Lower lobe of right lung (tissue), 2 donors: ENCODE results near the gene VSTM2B. TPM values are rescaled to one million over a fixed set of nuclear protein-coding genes. Genes with fewer than 3 reads are reported as not detected.

Experiments used
- ATAC-seq, 2 donors: fragments of 200-7000 bp; cut with Tn5 transposase; one replicate each; pipeline ENCODE4 v1.9.1; 2020 to 2022; ENCODE audit warnings: mild to moderate bottlenecking in 2 of 2, moderate library complexity in 2 of 2
- DNase-seq: peaks from one replicate; pipeline ENCODE4 v3.0.0-alpha.2; 2020
- H3K27ac ChIP-seq: fragments of 200-600 bp; one replicate; pipeline ENCODE4 v1.8.0; 2022
- H3K27me3 ChIP-seq: fragments of 200-600 bp; one replicate; pipeline ENCODE4 v1.8.0; 2022; ENCODE audit warnings: low read depth
- H3K36me3 ChIP-seq: fragments of 200-600 bp; one replicate; pipeline ENCODE4 v1.8.0; 2022; ENCODE audit warnings: mild to moderate bottlenecking
- H3K4me1 ChIP-seq: fragments of 200-600 bp; one replicate; pipeline ENCODE4 v1.8.0; 2022
- H3K4me3 ChIP-seq: fragments of 200-600 bp; one replicate; pipeline ENCODE4 v1.8.0; 2022; ENCODE audit warnings: mild to moderate bottlenecking
- H3K9me3 ChIP-seq: fragments of 200-600 bp; one replicate; pipeline ENCODE4 v1.8.0; 2022
- intact Hi-C: fragments of 100-400 bp; cut with DNase I; formaldehyde crosslinking; loops from one replicate; pipeline ENCODE4 v1.11.0; 2022
- total RNA-seq: library from RNA; stranded (reverse); fragmentation: NEBNext Ultra II Directional; extraction: Animal tissue kit (Norgen Biotek cat#: 25700); gene quantifications from one replicate; pipeline ENCODE4 v1.2.1, GENCODE V29; 2021
- TF ChIP-seq, protein P1 (sequence below): fragments of 200-600 bp; IDR thresholded peaks from one replicate; pipeline ENCODE4 v1.8.0; 2022; ENCODE audit warnings: antibody characterized with exemption, mild to moderate bottlenecking
- donor health status: DM: no; HTN: yes; CAD: no; lungs with severe emphysema.

The VSTM2B gene
- total RNA-seq, 1 donor from 2014 or later = not detected

GRCh38 chr19:29583196-29583999, 57.6 kb downstream of the VSTM2B start:
- H3K4me3 ChIP-seq = no peak overlapping the region
- H3K36me3 ChIP-seq = no peaks in the 10 kb centered on the region
- intact Hi-C loops = no loop called here
- TF ChIP-seq, protein P1, sequence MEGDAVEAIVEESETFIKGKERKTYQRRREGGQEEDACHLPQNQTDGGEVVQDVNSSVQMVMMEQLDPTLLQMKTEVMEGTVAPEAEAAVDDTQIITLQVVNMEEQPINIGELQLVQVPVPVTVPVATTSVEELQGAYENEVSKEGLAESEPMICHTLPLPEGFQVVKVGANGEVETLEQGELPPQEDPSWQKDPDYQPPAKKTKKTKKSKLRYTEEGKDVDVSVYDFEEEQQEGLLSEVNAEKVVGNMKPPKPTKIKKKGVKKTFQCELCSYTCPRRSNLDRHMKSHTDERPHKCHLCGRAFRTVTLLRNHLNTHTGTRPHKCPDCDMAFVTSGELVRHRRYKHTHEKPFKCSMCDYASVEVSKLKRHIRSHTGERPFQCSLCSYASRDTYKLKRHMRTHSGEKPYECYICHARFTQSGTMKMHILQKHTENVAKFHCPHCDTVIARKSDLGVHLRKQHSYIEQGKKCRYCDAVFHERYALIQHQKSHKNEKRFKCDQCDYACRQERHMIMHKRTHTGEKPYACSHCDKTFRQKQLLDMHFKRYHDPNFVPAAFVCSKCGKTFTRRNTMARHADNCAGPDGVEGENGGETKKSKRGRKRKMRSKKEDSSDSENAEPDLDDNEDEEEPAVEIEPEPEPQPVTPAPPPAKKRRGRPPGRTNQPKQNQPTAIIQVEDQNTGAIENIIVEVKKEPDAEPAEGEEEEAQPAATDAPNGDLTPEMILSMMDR = no peak
- ATAC-seq (no peak), DNase-seq (no peak)
- H3K4me1 ChIP-seq = no peaks in the 10 kb centered on the region
- H3K27ac ChIP-seq = no peak overlapping the region
- H3K27me3 ChIP-seq = peaks cover 9% of the 10 kb centered on the region
- H3K9me3 ChIP-seq = no peaks in the 10 kb centered on the region

DNA sequence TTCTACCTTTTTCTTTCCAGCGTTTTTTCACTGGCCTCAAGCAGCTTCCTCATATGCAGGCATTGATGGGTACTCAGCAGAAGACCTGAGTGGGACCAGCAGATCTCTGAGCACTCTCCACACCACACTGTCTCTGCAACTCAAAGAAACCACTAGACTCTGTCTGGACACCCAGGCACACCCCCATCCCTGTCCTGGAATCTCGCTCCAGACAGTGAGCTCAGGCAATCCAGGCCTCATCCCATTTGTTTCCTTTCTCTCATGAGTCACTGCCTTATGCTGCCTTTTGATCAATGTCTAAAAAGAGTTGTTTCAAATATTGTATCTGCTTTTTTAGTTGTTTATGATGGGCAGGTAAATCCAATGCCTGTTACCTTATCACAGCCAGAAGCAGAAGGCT, 60.6 kb downstream of the VSTM2B start:
- TF ChIP-seq, protein P1 = no peak
- Histone ChIP-seq H3K9me3 (no peaks in the 10 kb centered on the region), H3K36me3 (no peaks in the 10 kb centered on the region), H3K4me3 (no peak overlapping the region), H3K4me1 (no peaks in the 10 kb centered on the region), H3K27ac (no peak overlapping the region), H3K27me3 (peaks cover 16% of the 10 kb centered on the region)
- ATAC-seq = no peak
- DNase-seq = no peak
- intact Hi-C loops = no loop called here

GRCh38 chr19:29587059-29587458, 61.3 kb downstream of the VSTM2B start:
- Histone ChIP-seq H3K4me3 (no peak overlapping the region), H3K27me3 (peaks cover 16% of the 10 kb centered on the region), H3K4me1 (no peaks in the 10 kb centered on the region), H3K9me3 (no peaks in the 10 kb centered on the region), H3K27ac (no peak overlapping the region), H3K36me3 (no peaks in the 10 kb centered on the region)
- intact Hi-C loops = no loop called here
- TF ChIP-seq, protein P1 = no peak
- DNase-seq (no peak), ATAC-seq (no peak)

GRCh38 chr19:29587518-29587986, 61.8 kb downstream of the VSTM2B start:
- no peak overlapping the region for H3K27ac ChIP-seq
- H3K4me1 ChIP-seq = no peaks in the 10 kb centered on the region
- no peak for DNase-seq
- H3K36me3 ChIP-seq = no peaks in the 10 kb centered on the region
- H3K27me3 ChIP-seq = peaks cover 19% of the 10 kb centered on the region
- intact Hi-C loops = no loop called here
- TF ChIP-seq, protein P1 = no peak
- no peaks in the 10 kb centered on the region for H3K9me3 ChIP-seq
- ATAC-seq = peak; percentile 44 to 72
- no peak overlapping the region for H3K4me3 ChIP-seq

DNA sequence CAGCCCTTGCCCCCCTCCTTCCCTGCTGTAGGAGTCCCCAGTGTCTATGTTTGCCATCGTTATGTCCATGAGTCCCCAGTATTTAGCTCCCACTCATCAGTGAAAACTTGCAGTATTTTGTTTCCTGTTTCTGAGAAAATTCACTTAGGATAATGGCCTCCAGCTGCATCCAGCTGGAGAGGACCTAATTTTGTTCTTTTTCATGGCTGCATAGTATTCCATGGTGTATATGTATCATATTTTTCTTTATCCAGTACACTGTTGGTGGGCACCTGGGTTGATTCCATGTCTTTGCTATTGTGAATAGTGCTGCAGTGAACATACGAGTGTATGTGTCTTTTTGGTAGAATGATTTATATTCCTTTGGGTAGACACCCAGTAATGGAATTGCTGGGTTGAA, 62.3 kb downstream of the VSTM2B start:
- H3K27ac ChIP-seq = no peak overlapping the region
- peaks cover 21% of the 10 kb centered on the region for H3K27me3 ChIP-seq
- intact Hi-C loops = no loop called here
- no peak overlapping the region for H3K4me3 ChIP-seq
- DNase-seq (no peak), ATAC-seq (no peak)
- TF ChIP-seq, protein P1 = no peak
- no peaks in the 10 kb centered on the region for H3K36me3 ChIP-seq
- no peaks in the 10 kb centered on the region for H3K4me1 ChIP-seq
- no peaks in the 10 kb centered on the region for H3K9me3 ChIP-seq
